WTC11 (cell line): ENCODE data around the gene MYOF. TPM values are rescaled to one million over a fixed set of nuclear protein-coding genes. Genes with fewer than 3 reads are reported as not detected.

Experiments
- ETV6 ChIP-seq: sonication (generic); formaldehyde crosslinking; IDR thresholded peaks from 2 replicates; pipeline ENCODE4 v1.8.1; 2022; ENCODE audit warnings: mild to moderate bottlenecking, missing genetic modification reagents
- JUN ChIP-seq: sonication (generic); formaldehyde crosslinking; IDR thresholded peaks from 2 replicates; pipeline ENCODE4 v1.8.0; 2023; ENCODE audit warnings: mild to moderate bottlenecking, missing genetic modification reagents
- MYBL2 ChIP-seq: sonication (generic); formaldehyde crosslinking; IDR thresholded peaks from 2 replicates; pipeline ENCODE4 v1.8.1; 2023; ENCODE audit warnings: mild to moderate bottlenecking, moderate library complexity, missing genetic modification reagents
- NFATC4 ChIP-seq: fragments of 250-450 bp; sonication (Bioruptor Pico); IDR thresholded peaks from 2 replicates; pipeline ENCODE4 v1.9.0; 2021; ENCODE audit warnings: mild to moderate bottlenecking
- NFE2L1 ChIP-seq: sonication (generic); formaldehyde crosslinking; IDR thresholded peaks from 2 replicates; pipeline ENCODE4 v1.8.1; 2023; ENCODE audit warnings: missing genetic modification reagents
- OVOL2 ChIP-seq: fragments of 250-450 bp; sonication (Bioruptor Pico); IDR thresholded peaks from 2 replicates; pipeline ENCODE4 v1.9.0; 2021; ENCODE audit warnings: mild to moderate bottlenecking, borderline replicate concordance
- TCF7 ChIP-seq: sonication (generic); formaldehyde crosslinking; IDR thresholded peaks from 2 replicates; pipeline ENCODE4 v1.8.0; 2022; ENCODE audit warnings: mild to moderate bottlenecking, low read depth, missing genetic modification reagents, moderate library complexity
- ZNF317 ChIP-seq: sonication (generic); formaldehyde crosslinking; IDR thresholded peaks from 2 replicates; pipeline ENCODE4 v1.8.1; 2023; ENCODE audit warnings: low read depth, mild to moderate bottlenecking, moderate library complexity, missing genetic modification reagents, borderline replicate concordance
- ZNF671 ChIP-seq: fragments of 250-450 bp; sonication (Bioruptor Pico); IDR thresholded peaks from 2 replicates; pipeline ENCODE4 v1.8.0; 2021; ENCODE audit warnings: mild to moderate bottlenecking
- total RNA-seq: library from RNA; stranded (reverse); gene quantifications from 3 replicates; pipeline ENCODE4 v1.2.3, GENCODE V29; 2021
- TF ChIP-seq, protein P1 (sequence below): fragments of 200-600 bp; IDR thresholded peaks from 2 replicates; pipeline ENCODE4 v1.8.0; 2022; ENCODE audit warnings: antibody characterized with exemption
- TF ChIP-seq, protein P2 (sequence below): sonication (generic); formaldehyde crosslinking; IDR thresholded peaks from 2 replicates; pipeline ENCODE4 v1.8.1; 2023; ENCODE audit warnings: mild to moderate bottlenecking, missing genetic modification reagents
- TF ChIP-seq, protein P3 (sequence below): sonication (generic); formaldehyde crosslinking; IDR thresholded peaks from 2 replicates; pipeline ENCODE4 v1.8.0; 2022; ENCODE audit warnings: mild to moderate bottlenecking, missing genetic modification reagents
- TF ChIP-seq, protein P4 (sequence below): sonication (generic); formaldehyde crosslinking; IDR thresholded peaks from 2 replicates; pipeline ENCODE4 v1.8.0; 2023; ENCODE audit warnings: mild to moderate bottlenecking, missing genetic modification reagents
- TF ChIP-seq, protein P5 (sequence below): fragments of 250-450 bp; sonication (Bioruptor Pico); IDR thresholded peaks from 2 replicates; pipeline ENCODE4 v1.9.0; 2021; ENCODE audit warnings: mild to moderate bottlenecking
- TF ChIP-seq, protein P6 (sequence below): sonication (generic); formaldehyde crosslinking; IDR thresholded peaks from 2 replicates; pipeline ENCODE4 v1.8.1; 2023; ENCODE audit warnings: mild to moderate bottlenecking, missing genetic modification reagents, moderate library complexity
- TF ChIP-seq, protein P7 (sequence below): sonication (generic); formaldehyde crosslinking; IDR thresholded peaks from 2 replicates; pipeline ENCODE4 v1.8.1; 2023; ENCODE audit warnings: mild to moderate bottlenecking, missing genetic modification reagents, moderate library complexity

Gene MYOF
- total RNA-seq, 1 experiment from 2014 or later = 1.8 TPM

DNA sequence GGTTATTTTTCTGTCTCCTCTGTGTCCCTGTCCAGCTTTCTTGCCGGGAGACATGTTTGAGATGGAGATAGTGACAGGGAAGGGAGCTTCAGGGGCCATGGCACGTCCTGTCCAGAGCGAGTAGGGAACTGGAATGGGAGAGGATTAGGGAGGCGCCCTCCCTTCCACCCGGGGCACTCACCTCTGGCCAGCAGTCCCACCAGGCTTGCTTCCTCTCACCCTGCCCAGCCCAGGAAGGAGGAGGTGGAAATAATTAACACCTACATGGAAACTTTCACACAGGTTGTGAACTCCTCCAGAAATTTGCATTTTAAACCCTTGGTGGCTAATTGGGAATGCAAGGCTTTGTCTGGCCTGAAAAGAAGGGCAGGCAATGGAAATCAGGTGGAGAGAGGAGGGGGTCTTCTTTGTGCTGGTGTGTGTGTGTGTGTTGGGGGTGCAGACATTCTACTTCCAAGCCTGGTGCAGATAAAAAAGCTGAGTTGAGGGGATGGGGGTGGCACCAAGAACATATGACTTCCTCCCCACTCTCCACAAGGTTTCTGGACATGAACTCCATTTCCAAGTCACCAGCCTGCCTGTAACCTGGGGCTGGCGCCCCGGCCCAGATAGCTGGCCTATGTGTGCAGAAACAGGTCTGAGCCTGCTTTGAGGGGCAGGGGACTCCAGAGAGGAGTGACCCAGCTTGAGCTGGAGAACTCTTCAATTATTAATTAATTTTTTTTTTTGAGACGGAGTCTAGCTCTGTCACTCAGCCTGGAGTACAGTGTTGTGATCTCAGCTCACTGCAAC lies 209.1 kb downstream of the MYOF start (continued):
- TF ChIP-seq, protein P1, sequence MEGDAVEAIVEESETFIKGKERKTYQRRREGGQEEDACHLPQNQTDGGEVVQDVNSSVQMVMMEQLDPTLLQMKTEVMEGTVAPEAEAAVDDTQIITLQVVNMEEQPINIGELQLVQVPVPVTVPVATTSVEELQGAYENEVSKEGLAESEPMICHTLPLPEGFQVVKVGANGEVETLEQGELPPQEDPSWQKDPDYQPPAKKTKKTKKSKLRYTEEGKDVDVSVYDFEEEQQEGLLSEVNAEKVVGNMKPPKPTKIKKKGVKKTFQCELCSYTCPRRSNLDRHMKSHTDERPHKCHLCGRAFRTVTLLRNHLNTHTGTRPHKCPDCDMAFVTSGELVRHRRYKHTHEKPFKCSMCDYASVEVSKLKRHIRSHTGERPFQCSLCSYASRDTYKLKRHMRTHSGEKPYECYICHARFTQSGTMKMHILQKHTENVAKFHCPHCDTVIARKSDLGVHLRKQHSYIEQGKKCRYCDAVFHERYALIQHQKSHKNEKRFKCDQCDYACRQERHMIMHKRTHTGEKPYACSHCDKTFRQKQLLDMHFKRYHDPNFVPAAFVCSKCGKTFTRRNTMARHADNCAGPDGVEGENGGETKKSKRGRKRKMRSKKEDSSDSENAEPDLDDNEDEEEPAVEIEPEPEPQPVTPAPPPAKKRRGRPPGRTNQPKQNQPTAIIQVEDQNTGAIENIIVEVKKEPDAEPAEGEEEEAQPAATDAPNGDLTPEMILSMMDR = no peak
- TF ChIP-seq ZNF317 (CRISPR knock-in tag) = no peak
- no peak for TF ChIP-seq NFE2L1 (CRISPR knock-in tag)
- TF ChIP-seq, protein P2, sequence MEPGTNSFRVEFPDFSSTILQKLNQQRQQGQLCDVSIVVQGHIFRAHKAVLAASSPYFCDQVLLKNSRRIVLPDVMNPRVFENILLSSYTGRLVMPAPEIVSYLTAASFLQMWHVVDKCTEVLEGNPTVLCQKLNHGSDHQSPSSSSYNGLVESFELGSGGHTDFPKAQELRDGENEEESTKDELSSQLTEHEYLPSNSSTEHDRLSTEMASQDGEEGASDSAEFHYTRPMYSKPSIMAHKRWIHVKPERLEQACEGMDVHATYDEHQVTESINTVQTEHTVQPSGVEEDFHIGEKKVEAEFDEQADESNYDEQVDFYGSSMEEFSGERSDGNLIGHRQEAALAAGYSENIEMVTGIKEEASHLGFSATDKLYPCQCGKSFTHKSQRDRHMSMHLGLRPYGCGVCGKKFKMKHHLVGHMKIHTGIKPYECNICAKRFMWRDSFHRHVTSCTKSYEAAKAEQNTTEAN (CRISPR knock-in tag) = no peak
- TF ChIP-seq JUN (CRISPR knock-in tag) = no peak
- TF ChIP-seq, protein P3, sequence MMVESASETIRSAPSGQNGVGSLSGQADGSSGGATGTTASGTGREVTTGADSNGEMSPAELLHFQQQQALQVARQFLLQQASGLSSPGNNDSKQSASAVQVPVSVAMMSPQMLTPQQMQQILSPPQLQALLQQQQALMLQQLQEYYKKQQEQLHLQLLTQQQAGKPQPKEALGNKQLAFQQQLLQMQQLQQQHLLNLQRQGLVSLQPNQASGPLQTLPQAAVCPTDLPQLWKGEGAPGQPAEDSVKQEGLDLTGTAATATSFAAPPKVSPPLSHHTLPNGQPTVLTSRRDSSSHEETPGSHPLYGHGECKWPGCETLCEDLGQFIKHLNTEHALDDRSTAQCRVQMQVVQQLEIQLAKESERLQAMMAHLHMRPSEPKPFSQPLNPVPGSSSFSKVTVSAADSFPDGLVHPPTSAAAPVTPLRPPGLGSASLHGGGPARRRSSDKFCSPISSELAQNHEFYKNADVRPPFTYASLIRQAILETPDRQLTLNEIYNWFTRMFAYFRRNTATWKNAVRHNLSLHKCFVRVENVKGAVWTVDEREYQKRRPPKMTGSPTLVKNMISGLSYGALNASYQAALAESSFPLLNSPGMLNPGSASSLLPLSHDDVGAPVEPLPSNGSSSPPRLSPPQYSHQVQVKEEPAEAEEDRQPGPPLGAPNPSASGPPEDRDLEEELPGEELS = no peak; the same call in 1 of the 2 replicates
- TF ChIP-seq MYBL2 (CRISPR knock-in tag) = peak; percentile 12; the same call in 1 of the 2 replicates
- TF ChIP-seq, protein P4, sequence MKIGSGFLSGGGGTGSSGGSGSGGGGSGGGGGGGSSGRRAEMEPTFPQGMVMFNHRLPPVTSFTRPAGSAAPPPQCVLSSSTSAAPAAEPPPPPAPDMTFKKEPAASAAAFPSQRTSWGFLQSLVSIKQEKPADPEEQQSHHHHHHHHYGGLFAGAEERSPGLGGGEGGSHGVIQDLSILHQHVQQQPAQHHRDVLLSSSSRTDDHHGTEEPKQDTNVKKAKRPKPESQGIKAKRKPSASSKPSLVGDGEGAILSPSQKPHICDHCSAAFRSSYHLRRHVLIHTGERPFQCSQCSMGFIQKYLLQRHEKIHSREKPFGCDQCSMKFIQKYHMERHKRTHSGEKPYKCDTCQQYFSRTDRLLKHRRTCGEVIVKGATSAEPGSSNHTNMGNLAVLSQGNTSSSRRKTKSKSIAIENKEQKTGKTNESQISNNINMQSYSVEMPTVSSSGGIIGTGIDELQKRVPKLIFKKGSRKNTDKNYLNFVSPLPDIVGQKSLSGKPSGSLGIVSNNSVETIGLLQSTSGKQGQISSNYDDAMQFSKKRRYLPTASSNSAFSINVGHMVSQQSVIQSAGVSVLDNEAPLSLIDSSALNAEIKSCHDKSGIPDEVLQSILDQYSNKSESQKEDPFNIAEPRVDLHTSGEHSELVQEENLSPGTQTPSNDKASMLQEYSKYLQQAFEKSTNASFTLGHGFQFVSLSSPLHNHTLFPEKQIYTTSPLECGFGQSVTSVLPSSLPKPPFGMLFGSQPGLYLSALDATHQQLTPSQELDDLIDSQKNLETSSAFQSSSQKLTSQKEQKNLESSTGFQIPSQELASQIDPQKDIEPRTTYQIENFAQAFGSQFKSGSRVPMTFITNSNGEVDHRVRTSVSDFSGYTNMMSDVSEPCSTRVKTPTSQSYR (CRISPR knock-in tag) = 0 out of 2 replicates have a peak, but pooled peaks have one; percentile 22
- TF ChIP-seq, protein P5, sequence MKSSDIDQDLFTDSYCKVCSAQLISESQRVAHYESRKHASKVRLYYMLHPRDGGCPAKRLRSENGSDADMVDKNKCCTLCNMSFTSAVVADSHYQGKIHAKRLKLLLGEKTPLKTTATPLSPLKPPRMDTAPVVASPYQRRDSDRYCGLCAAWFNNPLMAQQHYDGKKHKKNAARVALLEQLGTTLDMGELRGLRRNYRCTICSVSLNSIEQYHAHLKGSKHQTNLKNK (CRISPR knock-in tag) = no peak
- no peak for TF ChIP-seq ZNF671 (CRISPR knock-in tag)
- peak; percentile 36; the same call in 1 of the 2 replicates for TF ChIP-seq ETV6
- no peak for TF ChIP-seq NFATC4
- TF ChIP-seq, protein P6, sequence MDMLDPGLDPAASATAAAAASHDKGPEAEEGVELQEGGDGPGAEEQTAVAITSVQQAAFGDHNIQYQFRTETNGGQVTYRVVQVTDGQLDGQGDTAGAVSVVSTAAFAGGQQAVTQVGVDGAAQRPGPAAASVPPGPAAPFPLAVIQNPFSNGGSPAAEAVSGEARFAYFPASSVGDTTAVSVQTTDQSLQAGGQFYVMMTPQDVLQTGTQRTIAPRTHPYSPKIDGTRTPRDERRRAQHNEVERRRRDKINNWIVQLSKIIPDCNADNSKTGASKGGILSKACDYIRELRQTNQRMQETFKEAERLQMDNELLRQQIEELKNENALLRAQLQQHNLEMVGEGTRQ (CRISPR knock-in tag) = no peak
- TF ChIP-seq, protein P7, sequence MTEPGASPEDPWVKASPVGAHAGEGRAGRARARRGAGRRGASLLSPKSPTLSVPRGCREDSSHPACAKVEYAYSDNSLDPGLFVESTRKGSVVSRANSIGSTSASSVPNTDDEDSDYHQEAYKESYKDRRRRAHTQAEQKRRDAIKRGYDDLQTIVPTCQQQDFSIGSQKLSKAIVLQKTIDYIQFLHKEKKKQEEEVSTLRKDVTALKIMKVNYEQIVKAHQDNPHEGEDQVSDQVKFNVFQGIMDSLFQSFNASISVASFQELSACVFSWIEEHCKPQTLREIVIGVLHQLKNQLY (CRISPR knock-in tag) = no peak
- TF ChIP-seq OVOL2 (CRISPR knock-in tag) = no peak
- no peak for TF ChIP-seq TCF7 (CRISPR knock-in tag)
